ENCODE results near the gene PGLYRP4. TPM values are rescaled to one million over a fixed set of nuclear protein-coding genes. Genes with fewer than 3 reads are reported as not detected.

Gene PGLYRP4
- total and polyA plus RNA-seq, 4 donors, result not detected

- 75 to 77% methylated on average over 4 of the region's 4 CpGs for WGBS, 2 donors
- Histone ChIP-seq H3K9me3 (ENCODE audit: control insufficient read depth, low read length) (peaks cover 1% of the 10 kb centered on the region), H3K4me3 (ENCODE audit: low read length in 2 of 2) (no peak overlapping the region), H3K36me3 (ENCODE audit: control insufficient read depth in 1 of 2, insufficient read depth in 2 of 2, low read length in 1 of 2) (no peaks in the 10 kb centered on the region), H3K27ac (ENCODE audit: low read depth in 1 of 2, low read length in 2 of 2) (no peak overlapping the region), H3K27me3 (ENCODE audit: control insufficient read depth in 1 of 2, insufficient read depth in 2 of 2, low read length in 1 of 2) (no peaks in the 10 kb centered on the region), H3K4me1 (ENCODE audit: control insufficient read depth in 1 of 2, insufficient read depth in 2 of 2, low read length in 2 of 2) (no peaks in the 10 kb centered on the region)
- ATAC-seq (ENCODE audit: low FRiP score), result no peak
- intact Hi-C loops (cut with DNase I), result no loop called here
- no peak for DNase-seq
Measured at GRCh38 chr1:153384958-153385580, 36.4 kb upstream of the PGLYRP4 start.

- WGBS, 2 donors, result 89 to 92% methylated on average over 23 of the region's 23 CpGs
- Histone ChIP-seq H3K27me3 (ENCODE audit: control insufficient read depth in 1 of 2, insufficient read depth in 2 of 2, low read length in 1 of 2) (no peaks in the 10 kb centered on the region), H3K4me1 (ENCODE audit: control insufficient read depth in 1 of 2, insufficient read depth in 2 of 2, low read length in 2 of 2) (no peaks in the 10 kb centered on the region), H3K4me3 (ENCODE audit: low read length in 2 of 2) (no peak overlapping the region), H3K36me3 (ENCODE audit: control insufficient read depth in 1 of 2, insufficient read depth in 2 of 2, low read length in 1 of 2) (no peaks in the 10 kb centered on the region), H3K27ac (ENCODE audit: low read depth in 1 of 2, low read length in 2 of 2) (no peak overlapping the region), H3K9me3 (ENCODE audit: control insufficient read depth, low read length) (peaks cover 1% of the 10 kb centered on the region)
- intact Hi-C loops (cut with DNase I), result no loop called here
- no peak for DNase-seq
- no peak for ATAC-seq (ENCODE audit: low FRiP score)
Measured at GRCh38 chr1:153380711-153381110, 32.1 kb upstream of the PGLYRP4 start.

- no peaks in the 10 kb centered on the region for H3K27me3 ChIP-seq (ENCODE audit: control insufficient read depth in 1 of 2, insufficient read depth in 2 of 2, low read length in 1 of 2)
- H3K36me3 ChIP-seq (ENCODE audit: control insufficient read depth in 1 of 2, insufficient read depth in 2 of 2, low read length in 1 of 2), result no peaks in the 10 kb centered on the region
- peaks cover 1% of the 10 kb centered on the region for H3K9me3 ChIP-seq (ENCODE audit: control insufficient read depth, low read length)
- no peaks in the 10 kb centered on the region for H3K4me1 ChIP-seq (ENCODE audit: control insufficient read depth in 1 of 2, insufficient read depth in 2 of 2, low read length in 2 of 2)
- no peak overlapping the region for H3K4me3 ChIP-seq (ENCODE audit: low read length in 2 of 2)
- 86 to 88% methylated on average over 10 of the region's 10 CpGs for WGBS, 2 donors
- H3K27ac ChIP-seq (ENCODE audit: low read depth in 1 of 2, low read length in 2 of 2), result no peak overlapping the region
- intact Hi-C loops (cut with DNase I), result no loop called here
- DNase-seq (no peak), ATAC-seq (ENCODE audit: low FRiP score) (no peak)
Measured at GRCh38 chr1:153379591-153379990, 30.9 kb upstream of the PGLYRP4 start.

- Histone ChIP-seq H3K4me1 (ENCODE audit: control insufficient read depth in 1 of 2, insufficient read depth in 2 of 2, low read length in 2 of 2) (no peaks in the 10 kb centered on the region), H3K9me3 (ENCODE audit: control insufficient read depth, low read length) (no peaks in the 10 kb centered on the region), H3K27ac (ENCODE audit: low read depth in 1 of 2, low read length in 2 of 2) (no peak within 1 kb of the TSS), H3K36me3 (ENCODE audit: control insufficient read depth in 1 of 2, insufficient read depth in 2 of 2, low read length in 1 of 2) (no peaks in the 10 kb centered on the region), H3K27me3 (ENCODE audit: control insufficient read depth in 1 of 2, insufficient read depth in 2 of 2, low read length in 1 of 2) (no peaks in the 10 kb centered on the region), H3K4me3 (ENCODE audit: low read length in 2 of 2) (no peak within 1 kb of the TSS)
- DNase-seq (no peak), ATAC-seq (ENCODE audit: low FRiP score) (no peak)
- intact Hi-C loops (cut with DNase I), result no loop called here
- 85 to 89% methylated on average over 1 of the region's 1 CpG for WGBS, 2 donors
Measured at GRCh38 chr1:153375511-153375910, 26.9 kb upstream of the PGLYRP4 start, which contains the start of gene S100A12. Gene S100A12 (minus strand): TSS chr1:153375621. CDS start chr1:153374592, 1,029 bp downstream.

- DNase-seq (no peak), ATAC-seq (ENCODE audit: low FRiP score) (no peak)
- Histone ChIP-seq H3K27me3 (ENCODE audit: control insufficient read depth in 1 of 2, insufficient read depth in 2 of 2, low read length in 1 of 2) (no peaks in the 10 kb centered on the region), H3K4me1 (ENCODE audit: control insufficient read depth in 1 of 2, insufficient read depth in 2 of 2, low read length in 2 of 2) (no peaks in the 10 kb centered on the region), H3K36me3 (ENCODE audit: control insufficient read depth in 1 of 2, insufficient read depth in 2 of 2, low read length in 1 of 2) (no peaks in the 10 kb centered on the region), H3K4me3 (ENCODE audit: low read length in 2 of 2) (no peak overlapping the region), H3K27ac (ENCODE audit: low read depth in 1 of 2, low read length in 2 of 2) (no peak overlapping the region), H3K9me3 (ENCODE audit: control insufficient read depth, low read length) (no peaks in the 10 kb centered on the region)
- 69 to 78% methylated on average over 2 of the region's 2 CpGs for WGBS, 2 donors
- intact Hi-C loops (cut with DNase I), result no loop called here
Measured at GRCh38 chr1:153374071-153374470, 25.4 kb upstream of the PGLYRP4 start.

GRCh38 chr1:153372571-153372970 is 23.9 kb upstream of the PGLYRP4 start:
- DNase-seq, result no peak
- WGBS, 2 donors, result 85 to 88% methylated on average over 2 of the region's 2 CpGs
- Histone ChIP-seq H3K27me3 (ENCODE audit: control insufficient read depth in 1 of 2, insufficient read depth in 2 of 2, low read length in 1 of 2) (no peaks in the 10 kb centered on the region), H3K4me3 (ENCODE audit: low read length in 2 of 2) (no peak overlapping the region), H3K4me1 (ENCODE audit: control insufficient read depth in 1 of 2, insufficient read depth in 2 of 2, low read length in 2 of 2) (no peaks in the 10 kb centered on the region), H3K36me3 (ENCODE audit: control insufficient read depth in 1 of 2, insufficient read depth in 2 of 2, low read length in 1 of 2) (no peaks in the 10 kb centered on the region), H3K27ac (ENCODE audit: low read depth in 1 of 2, low read length in 2 of 2) (no peak overlapping the region), H3K9me3 (ENCODE audit: control insufficient read depth, low read length) (no peaks in the 10 kb centered on the region)
- intact Hi-C loops (cut with DNase I), result no loop called here
- ATAC-seq (ENCODE audit: low FRiP score), result no peak

- Histone ChIP-seq H3K4me1 (ENCODE audit: control insufficient read depth in 1 of 2, insufficient read depth in 2 of 2, low read length in 2 of 2) (no peaks in the 10 kb centered on the region), H3K27ac (ENCODE audit: low read depth in 1 of 2, low read length in 2 of 2) (no peak overlapping the region), H3K27me3 (ENCODE audit: control insufficient read depth in 1 of 2, insufficient read depth in 2 of 2, low read length in 1 of 2) (no peaks in the 10 kb centered on the region), H3K9me3 (ENCODE audit: control insufficient read depth, low read length) (no peaks in the 10 kb centered on the region), H3K4me3 (ENCODE audit: low read length in 2 of 2) (no peak overlapping the region), H3K36me3 (ENCODE audit: control insufficient read depth in 1 of 2, insufficient read depth in 2 of 2, low read length in 1 of 2) (no peaks in the 10 kb centered on the region)
- WGBS, 2 donors, result 93 to 94% methylated on average over 1 of the region's 1 CpG
- ATAC-seq (ENCODE audit: low FRiP score) (no peak), DNase-seq (no peak)
- intact Hi-C loops (cut with DNase I), result no loop called here
Measured at GRCh38 chr1:153371231-153371630, 22.6 kb upstream of the PGLYRP4 start.

GRCh38 chr1:153370146-153370545 is 21.5 kb upstream of the PGLYRP4 start:
- H3K4me3 ChIP-seq (ENCODE audit: low read length in 2 of 2), result no peak overlapping the region
- no peak overlapping the region for H3K27ac ChIP-seq (ENCODE audit: low read depth in 1 of 2, low read length in 2 of 2)
- H3K4me1 ChIP-seq (ENCODE audit: control insufficient read depth in 1 of 2, insufficient read depth in 2 of 2, low read length in 2 of 2), result no peaks in the 10 kb centered on the region
- DNase-seq (no peak), ATAC-seq (ENCODE audit: low FRiP score) (no peak)
- intact Hi-C loops (cut with DNase I), result no loop called here
- no peaks in the 10 kb centered on the region for H3K9me3 ChIP-seq (ENCODE audit: control insufficient read depth, low read length)
- 69 to 70% methylated on average over 3 of the region's 3 CpGs for WGBS, 2 donors
- H3K36me3 ChIP-seq (ENCODE audit: control insufficient read depth in 1 of 2, insufficient read depth in 2 of 2, low read length in 1 of 2), result no peaks in the 10 kb centered on the region
- H3K27me3 ChIP-seq (ENCODE audit: control insufficient read depth in 1 of 2, insufficient read depth in 2 of 2, low read length in 1 of 2), result no peaks in the 10 kb centered on the region

GRCh38 chr1:153368495-153368894 is 19.9 kb upstream of the PGLYRP4 start:
- Histone ChIP-seq H3K4me3 (ENCODE audit: low read length in 2 of 2) (no peak overlapping the region), H3K9me3 (ENCODE audit: control insufficient read depth, low read length) (no peaks in the 10 kb centered on the region), H3K27ac (ENCODE audit: low read depth in 1 of 2, low read length in 2 of 2) (no peak overlapping the region), H3K27me3 (ENCODE audit: control insufficient read depth in 1 of 2, insufficient read depth in 2 of 2, low read length in 1 of 2) (no peaks in the 10 kb centered on the region), H3K4me1 (ENCODE audit: control insufficient read depth in 1 of 2, insufficient read depth in 2 of 2, low read length in 2 of 2) (no peaks in the 10 kb centered on the region), H3K36me3 (ENCODE audit: control insufficient read depth in 1 of 2, insufficient read depth in 2 of 2, low read length in 1 of 2) (no peaks in the 10 kb centered on the region)
- ATAC-seq (ENCODE audit: low FRiP score) (no peak), DNase-seq (no peak)
- 70 to 75% methylated on average over 2 of the region's 2 CpGs for WGBS, 2 donors
- intact Hi-C loops (cut with DNase I), result loop anchor here in 1 of 2 donors (10.0 kb wide), 1 partner anchor 636 kb away; no protein-coding TSS in a partner anchor
